Activated CD4-positive, alpha-beta T cell treated with anti-CD3 and anti-CD28 coated beads, Interleukin-2, Interleukin-4, amounts not matched to agents 100 ng/mL and 50 ng/mL, durations not matched to agents 16 hours and 8 hours (primary cell): Measurements from ENCODE around the gene KLK3.
A peak's percentile ranks its signal among the peaks of the same experiment; 100 is the strongest.
"Not testable (repeated sequence)": the region's sequence is repeated elsewhere in the genome, so short reads cannot be mapped to it uniquely, and the experiment has no call there.

ENCODE experiments used
- DNase-seq: peaks from one replicate; pipeline ENCODE4 v3.0.0-alpha.2; 2020; ENCODE audit warnings: low spot score

KLK3 gene

GRCh38 chr19:50861496-50862286, 7.0 kb downstream of the KLK3 start:
- DNase-seq: no peak

GRCh38 chr19:50869479-50869878, 14.8 kb downstream of the KLK3 start:
- no peak for DNase-seq

GRCh38 chr19:50870417-50871089, 15.8 kb downstream of the KLK3 start:
- peak; percentile 27 for DNase-seq

GRCh38 chr19:50873056-50873455, 18.3 kb downstream of the KLK3 start, which contains the start of gene KLK2:
KLK2 (plus strand) TSS chr19:50873439; CDS start chr19:50873474, 35 bp downstream.
- no peak for DNase-seq

- no peak for DNase-seq
Measured at GRCh38 chr19:50874211-50874610, 19.5 kb downstream of the KLK3 start.

GRCh38 chr19:50875795-50876422, 21.2 kb downstream of the KLK3 start:
- no peak for DNase-seq

GRCh38 chr19:50876456-50876855, 21.7 kb downstream of the KLK3 start:
- DNase-seq: no peak

- DNase-seq: no peak
Measured at GRCh38 chr19:50877338-50877737, 22.6 kb downstream of the KLK3 start.

GRCh38 chr19:50878851-50879250, 24.1 kb downstream of the KLK3 start:
- no peak for DNase-seq

- DNase-seq: no peak
Measured at GRCh38 chr19:50880241-50880640, 25.5 kb downstream of the KLK3 start.

GRCh38 chr19:50882188-50882587, 27.5 kb downstream of the KLK3 start:
- no peak for DNase-seq

- DNase-seq: no peak
Measured at GRCh38 chr19:50889638-50890037, 34.9 kb downstream of the KLK3 start.

- DNase-seq: no peak
Measured at GRCh38 chr19:50890422-50891252, 35.9 kb downstream of the KLK3 start.

- no peak for DNase-seq
Measured at GRCh38 chr19:50891253-50891625, 36.5 kb downstream of the KLK3 start.

- peak; percentile 7 for DNase-seq
Measured at GRCh38 chr19:50893047-50893736, 38.5 kb downstream of the KLK3 start.

GRCh38 chr19:50894478-50895356, 40.0 kb downstream of the KLK3 start:
- no peak for DNase-seq

- not testable (repeated sequence) for DNase-seq
Measured at GRCh38 chr19:50896089-50896590, 41.4 kb downstream of the KLK3 start.

- peak; percentile 49 for DNase-seq
Measured at GRCh38 chr19:50896591-50897190, 42.0 kb downstream of the KLK3 start.

GRCh38 chr19:50897191-50897607, 42.5 kb downstream of the KLK3 start:
- no peak for DNase-seq

- DNase-seq: no peak
Measured at GRCh38 chr19:50897612-50898011, 42.9 kb downstream of the KLK3 start.
